KBM-7 (cell line): ENCODE measurements around the gene RNPEPL1.

ENCODE experiments used
- DNase-seq: peaks from one replicate; pipeline ENCODE4 v3.0.0-alpha.2; 2015
- in situ Hi-C: fragments of 300-500 bp; cut with MboI; formaldehyde crosslinking; loops from 2 replicates; pipeline ENCODE4 v1.14.3; 2020; ENCODE audit warnings: low sequenced_read_pairs, low pct_unique_long_range_greater_than_20kb, mixed read lengths

The RNPEPL1 gene

DNA sequence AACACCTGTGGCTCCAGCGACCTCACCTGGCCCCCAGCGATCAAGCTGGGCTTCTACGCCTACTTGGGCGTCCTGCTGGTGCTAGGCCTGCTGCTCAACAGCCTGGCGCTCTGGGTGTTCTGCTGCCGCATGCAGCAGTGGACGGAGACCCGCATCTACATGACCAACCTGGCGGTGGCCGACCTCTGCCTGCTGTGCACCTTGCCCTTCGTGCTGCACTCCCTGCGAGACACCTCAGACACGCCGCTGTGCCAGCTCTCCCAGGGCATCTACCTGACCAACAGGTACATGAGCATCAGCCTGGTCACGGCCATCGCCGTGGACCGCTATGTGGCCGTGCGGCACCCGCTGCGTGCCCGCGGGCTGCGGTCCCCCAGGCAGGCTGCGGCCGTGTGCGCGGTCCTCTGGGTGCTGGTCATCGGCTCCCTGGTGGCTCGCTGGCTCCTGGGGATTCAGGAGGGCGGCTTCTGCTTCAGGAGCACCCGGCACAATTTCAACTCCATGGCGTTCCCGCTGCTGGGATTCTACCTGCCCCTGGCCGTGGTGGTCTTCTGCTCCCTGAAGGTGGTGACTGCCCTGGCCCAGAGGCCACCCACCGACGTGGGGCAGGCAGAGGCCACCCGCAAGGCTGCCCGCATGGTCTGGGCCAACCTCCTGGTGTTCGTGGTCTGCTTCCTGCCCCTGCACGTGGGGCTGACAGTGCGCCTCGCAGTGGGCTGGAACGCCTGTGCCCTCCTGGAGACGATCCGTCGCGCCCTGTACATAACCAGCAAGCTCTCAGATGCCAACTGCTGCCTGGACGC is 61.9 kb downstream of the RNPEPL1 start:
- no peak for DNase-seq
- in situ Hi-C loops: no loop called here
